Measurements from ENCODE around the gene CORO1C.

The CORO1C gene

GRCh38 chr12:108653922-108654321 lies 77.4 kb downstream of the CORO1C start:
- Histone ChIP-seq H3K36me3 (peaks cover 74% of the 10 kb centered on the region), H3K27ac (peak overlapping the region; percentile 74), H3K27me3 (no peaks in the 10 kb centered on the region), H3K4me3 (ENCODE audit: low read depth in 1 of 2, low read length in 1 of 2) (no peak overlapping the region), H3K9me3 (no peaks in the 10 kb centered on the region), H3K4me1 (ENCODE audit: control insufficient read depth in 1 of 2, insufficient read depth in 1 of 2, low read depth in 1 of 2, low read length in 1 of 2) (peaks cover 0 to 13% of the 10 kb centered on the region in 2 experiments)
- no peak for TF ChIP-seq CTCF (IDR thresholded peaks at IDR 0.05)

- H3K27ac ChIP-seq, result peak overlapping the region; percentile 74
- no peaks in the 10 kb centered on the region for H3K9me3 ChIP-seq
- H3K4me3 ChIP-seq (ENCODE audit: low read depth in 1 of 2, low read length in 1 of 2), result no peak overlapping the region
- TF ChIP-seq CTCF (IDR thresholded peaks at IDR 0.05), result no peak
- H3K4me1 ChIP-seq (ENCODE audit: control insufficient read depth in 1 of 2, insufficient read depth in 1 of 2, low read depth in 1 of 2, low read length in 1 of 2), result peaks cover 0 to 13% of the 10 kb centered on the region in 2 experiments
- no peaks in the 10 kb centered on the region for H3K27me3 ChIP-seq
- H3K36me3 ChIP-seq, result peaks cover 77% of the 10 kb centered on the region
Observed at GRCh38 chr12:108653082-108653516, 78.2 kb downstream of the CORO1C start.

GRCh38 chr12:108650083-108650482 lies 81.2 kb downstream of the CORO1C start:
- peaks cover 75% of the 10 kb centered on the region for H3K36me3 ChIP-seq
- no peak for TF ChIP-seq CTCF (IDR thresholded peaks at IDR 0.05)
- H3K4me3 ChIP-seq (ENCODE audit: low read depth in 1 of 2, low read length in 1 of 2), result no peak overlapping the region

GRCh38 chr12:108649669-108650068 lies 81.6 kb downstream of the CORO1C start:
- Histone ChIP-seq H3K4me3 (ENCODE audit: low read depth in 1 of 2, low read length in 1 of 2) (no peak overlapping the region), H3K27ac (no peak overlapping the region), H3K9me3 (no peaks in the 10 kb centered on the region), H3K4me1 (ENCODE audit: control insufficient read depth in 1 of 2, insufficient read depth in 1 of 2, low read depth in 1 of 2, low read length in 1 of 2) (peaks cover 0 to 13% of the 10 kb centered on the region in 2 experiments), H3K36me3 (peaks cover 78% of the 10 kb centered on the region), H3K27me3 (no peaks in the 10 kb centered on the region)
- no peak for TF ChIP-seq CTCF (IDR thresholded peaks at IDR 0.05)

More at GRCh38 chr12:108650083-108650482, 81.2 kb downstream of the CORO1C start:
- Histone ChIP-seq H3K9me3 (no peaks in the 10 kb centered on the region), H3K4me1 (ENCODE audit: control insufficient read depth in 1 of 2, insufficient read depth in 1 of 2, low read depth in 1 of 2, low read length in 1 of 2) (peaks cover 0 to 13% of the 10 kb centered on the region in 2 experiments), H3K27ac (peak overlapping the region; percentile 0), H3K27me3 (no peaks in the 10 kb centered on the region)

GRCh38 chr12:108649126-108649525 lies 82.2 kb downstream of the CORO1C start:
- Histone ChIP-seq H3K36me3 (peaks cover 77% of the 10 kb centered on the region), H3K9me3 (no peaks in the 10 kb centered on the region), H3K27ac (no peak overlapping the region), H3K4me1 (ENCODE audit: control insufficient read depth in 1 of 2, insufficient read depth in 1 of 2, low read depth in 1 of 2, low read length in 1 of 2) (peaks cover 0 to 13% of the 10 kb centered on the region in 2 experiments), H3K4me3 (ENCODE audit: low read depth in 1 of 2, low read length in 1 of 2) (no peak overlapping the region), H3K27me3 (no peaks in the 10 kb centered on the region)
- TF ChIP-seq CTCF (IDR thresholded peaks at IDR 0.05), result no peak

- H3K27me3 ChIP-seq, result no peaks in the 10 kb centered on the region
- no peak for TF ChIP-seq CTCF (IDR thresholded peaks at IDR 0.05)
- no peak overlapping the region for H3K27ac ChIP-seq
- H3K4me3 ChIP-seq (ENCODE audit: low read depth in 1 of 2, low read length in 1 of 2), result no peak overlapping the region
- no peaks in the 10 kb centered on the region for H3K9me3 ChIP-seq
- H3K4me1 ChIP-seq (ENCODE audit: control insufficient read depth in 1 of 2, insufficient read depth in 1 of 2, low read depth in 1 of 2, low read length in 1 of 2), result peaks cover 0 to 6% of the 10 kb centered on the region in 2 experiments
- H3K36me3 ChIP-seq, result peaks cover 73% of the 10 kb centered on the region
Observed at GRCh38 chr12:108648371-108648770, 82.9 kb downstream of the CORO1C start.

Measured in neutrophil (primary cell).